Ectodermal cell (in vitro differentiated cells): ENCODE measurements around the gene TRANK1.

ENCODE experiments used
- H3K27ac ChIP-seq: 2 replicates; pipeline ENCODE4 v1.7.0; 2013; ENCODE audit warnings: mild to moderate bottlenecking, low read depth, low read length; ENCODE audit not compliant: insufficient read depth, poor library complexity, severe bottlenecking
- H3K27me3 ChIP-seq: 2 replicates; pipeline ENCODE4 v1.7.0; 2013; ENCODE audit warnings: mild to moderate bottlenecking, low read length; ENCODE audit not compliant: insufficient read depth, control insufficient read depth, poor library complexity, severe bottlenecking
- H3K36me3 ChIP-seq: one replicate; pipeline ENCODE4 v1.7.0; 2013; ENCODE audit warnings: low read length; ENCODE audit not compliant: control insufficient read depth, insufficient read depth
- H3K4me1 ChIP-seq: one replicate; pipeline ENCODE4 v1.7.0; 2013; ENCODE audit warnings: low read length; ENCODE audit not compliant: control insufficient read depth, insufficient read depth
- H3K4me3 ChIP-seq: 2 replicates; pipeline ENCODE4 v1.7.0; 2013; ENCODE audit warnings: low read depth, low read length, control low read depth; ENCODE audit not compliant: insufficient read depth
- H3K9me3 ChIP-seq: 2 replicates; pipeline ENCODE4 v1.7.0; 2013; ENCODE audit warnings: mild to moderate bottlenecking, low read length, moderate library complexity; ENCODE audit not compliant: control insufficient read depth
- whole genome bisulfite sequencing, 2 experiments: methylation state at CpG; one replicate each; pipeline ENCODE4 v1.1.7; 2013; ENCODE audit warnings: missing lambda C conversion rate in 2 of 2; 5-methylcytosine and 5-hydroxymethylcytosine counted together

Gene TRANK1

GRCh38 chr3:36784138-36784635 lies 160.7 kb downstream of the TRANK1 start:
- H3K27ac ChIP-seq: no peak overlapping the region
- no peaks in the 10 kb centered on the region for H3K4me1 ChIP-seq
- WGBS, 2 experiments: 84% methylated on average over 3 of the region's 3 CpGs
- H3K27me3 ChIP-seq: no peaks in the 10 kb centered on the region
- no peaks in the 10 kb centered on the region for H3K9me3 ChIP-seq
- H3K36me3 ChIP-seq: no peaks in the 10 kb centered on the region
- H3K4me3 ChIP-seq: no peak overlapping the region

- Histone ChIP-seq H3K27me3 (no peaks in the 10 kb centered on the region), H3K27ac (no peak overlapping the region), H3K9me3 (no peaks in the 10 kb centered on the region), H3K4me3 (no peak overlapping the region), H3K36me3 (no peaks in the 10 kb centered on the region), H3K4me1 (no peaks in the 10 kb centered on the region)
- WGBS, 2 experiments: 90 to 94% methylated on average over 1 to 2 of the region's 2 CpGs
Observed at GRCh38 chr3:36777424-36778218, 167.2 kb downstream of the TRANK1 start.
